GM13976 (cell line): ENCODE data around the gene AMPH.

Source experiments
- DNase-seq: peaks from one replicate; pipeline ENCODE4 v3.0.0; 2012; ENCODE audit warnings: low spot score
- CTCF ChIP-seq: IDR thresholded peaks from 2 replicates; pipeline ENCODE4 v1.5.1; 2012; ENCODE audit warnings: borderline replicate concordance, mild to moderate bottlenecking; ENCODE audit not compliant: insufficient read depth; ENCODE audit errors: extremely low read depth, missing control alignments, control extremely low read depth
- in situ Hi-C: fragments of 300-500 bp; cut with MboI; formaldehyde crosslinking; loops from one replicate; pipeline ENCODE4 v1.12.0; 2022; ENCODE audit warnings: low sequenced_read_pairs, mixed read lengths, inconsistent platforms; ENCODE audit not compliant: unreplicated experiment

Gene AMPH

GRCh38 chr7:38448054-38448453 lies 183.1 kb downstream of the AMPH start:
- TF ChIP-seq CTCF, result no peak
- in situ Hi-C loops, result no loop called here

GRCh38 chr7:38438970-38439369 lies 192.2 kb downstream of the AMPH start:
- in situ Hi-C loops, result no loop called here
- no peak for TF ChIP-seq CTCF
- no peak for DNase-seq

More at GRCh38 chr7:38448054-38448453, 183.1 kb downstream of the AMPH start:
- DNase-seq, result no peak

DNA sequence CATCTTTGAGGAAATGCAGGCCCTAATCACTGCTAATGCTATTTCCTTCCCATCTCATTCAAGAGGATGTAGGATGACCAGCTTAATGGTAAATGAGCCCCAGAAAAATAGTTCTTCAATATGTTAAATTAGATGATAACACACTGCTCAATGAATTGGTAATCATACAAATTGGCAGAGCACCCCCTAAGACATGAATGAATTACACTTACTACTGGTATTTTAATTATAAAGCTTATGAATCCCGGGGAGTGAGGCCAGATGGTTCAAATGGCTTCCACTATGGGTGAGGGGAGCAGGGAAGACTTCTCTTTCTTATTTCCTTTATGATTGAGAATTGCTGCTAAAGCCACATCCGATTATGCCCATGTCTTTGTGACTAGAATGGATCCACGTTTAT lies 198.5 kb downstream of the AMPH start:
- no peak for DNase-seq
- in situ Hi-C loops, result no loop called here
- no peak for TF ChIP-seq CTCF

GRCh38 chr7:38432080-38432479 lies 199.1 kb downstream of the AMPH start:
- TF ChIP-seq CTCF, result no peak
- in situ Hi-C loops, result no loop called here
- no peak for DNase-seq

DNA sequence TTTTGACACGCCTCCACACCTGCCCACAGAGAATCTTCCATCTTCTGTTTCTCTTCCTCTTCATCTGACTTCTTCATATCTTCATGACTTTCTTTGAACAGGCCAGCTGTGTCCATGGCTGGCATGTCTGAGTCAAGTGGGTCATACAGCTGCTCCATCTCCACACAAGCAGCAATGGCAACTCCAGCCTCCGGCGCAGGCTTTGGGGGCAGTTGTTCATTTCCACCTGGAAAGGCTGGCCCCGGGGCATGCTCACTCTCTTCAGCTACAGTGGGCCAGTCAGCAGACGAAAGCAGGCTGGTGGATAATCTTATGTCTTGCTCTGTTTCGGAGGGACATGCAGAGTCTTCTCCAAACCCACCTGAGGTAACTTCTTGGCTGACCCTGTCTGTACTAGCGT lies 202.1 kb downstream of the AMPH start:
- DNase-seq, result no peak
- TF ChIP-seq CTCF, result no peak
- in situ Hi-C loops, result no loop called here

GRCh38 chr7:38428041-38428440 lies 203.1 kb downstream of the AMPH start:
- no peak for DNase-seq
- in situ Hi-C loops, result no loop called here
- TF ChIP-seq CTCF, result no peak

DNA sequence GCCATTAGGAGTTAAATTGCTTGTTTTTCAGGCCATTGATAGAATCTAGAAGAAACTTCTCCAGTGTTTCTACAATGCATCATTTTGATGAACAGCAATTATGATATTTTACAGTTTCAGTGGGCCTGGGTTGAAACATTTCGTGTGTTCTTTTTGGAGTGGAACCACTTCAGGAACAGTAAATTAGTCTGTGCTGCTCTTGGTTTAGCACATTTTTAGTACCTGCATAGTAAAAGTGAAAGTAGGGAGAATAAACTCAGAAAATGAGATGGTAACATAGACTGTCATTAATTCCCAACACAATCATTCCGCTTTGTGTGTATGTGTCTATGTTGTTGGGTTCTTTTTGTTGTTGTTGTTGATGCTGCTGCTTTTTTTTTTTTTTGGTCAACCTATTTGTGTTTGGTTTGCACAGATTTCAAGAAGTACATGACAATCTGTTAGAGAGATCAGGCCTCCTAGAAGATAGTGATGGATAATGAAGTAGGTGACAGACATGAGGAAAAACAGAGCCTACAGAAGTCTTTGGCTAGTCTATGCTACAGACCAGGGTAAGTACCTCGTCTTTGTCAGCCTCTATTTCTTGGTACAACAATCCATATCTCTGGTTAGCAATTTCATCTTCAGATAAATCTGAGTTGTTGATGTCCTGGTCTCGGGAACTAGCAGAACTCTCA lies 203.8 kb downstream of the AMPH start:
- no peak for TF ChIP-seq CTCF
- no peak for DNase-seq
- in situ Hi-C loops, result no loop called here
